ENCODE results near the gene NFKBIZ. TPM values are rescaled to one million over a fixed set of nuclear protein-coding genes. Genes with fewer than 3 reads are reported as not detected.
A peak's percentile ranks its signal among the peaks of the same experiment; 100 is the strongest.
"Not testable (repeated sequence)": the region's sequence is repeated elsewhere in the genome, so short reads cannot be mapped to it uniquely, and the experiment has no call there.

NFKBIZ gene
- total and polyA plus RNA-seq, 2 donors (not counting 3 experiments of a cell fraction or from before 2014, with no cell fraction given) = 17.5 to 28.9 TPM

GRCh38 chr3:101862416-101863165, 13.3 kb downstream of the NFKBIZ start:
- BruUV-seq (replicated peaks) = no TSS peak
- Histone ChIP-seq H3K9me3 (replicated peaks; ENCODE audit: control insufficient read depth, insufficient read depth, low read length) (no peaks in the 10 kb centered on the region), H3K36me3 (ENCODE audit: control insufficient read depth in 2 of 2, extremely low read depth in 1 of 2, insufficient read depth in 2 of 2, low read length in 2 of 2) (peaks cover 8 to 22% of the 10 kb centered on the region in 2 experiments), H3K4me2 (ENCODE audit: insufficient read depth, low read length) (no peak overlapping the region), H2AFZ (ENCODE audit: low read depth, low read length) (no peak overlapping the region), H4K20me1 (replicated peaks; ENCODE audit: control insufficient read depth, extremely low read depth, insufficient read depth, low read length) (no peaks in the 10 kb centered on the region), H3K9me1 (replicated peaks; ENCODE audit: control insufficient read depth, extremely low read depth, insufficient read depth, low read length) (no peaks in the 10 kb centered on the region), H3K4me1 (ENCODE audit: control insufficient read depth, extremely low read depth, insufficient read depth, low read length) (peaks cover 5% of the 10 kb centered on the region), H3K9ac (replicated peaks; ENCODE audit: extremely low read depth, insufficient read depth, low read length) (no peak overlapping the region), H3K27ac (ENCODE audit: insufficient read depth, low read depth, low read length) (no peak overlapping the region), H3K79me2 (ENCODE audit: control insufficient read depth, insufficient read depth, low read length) (peaks cover 3% of the 10 kb centered on the region), H3K27me3 (ENCODE audit: control insufficient read depth in 2 of 2, insufficient read depth in 2 of 2, low read length in 2 of 2) (no peaks in the 10 kb centered on the region), H3K4me3 (replicated peaks in 1 of 3; ENCODE audit: insufficient read depth in 1 of 3, low read depth in 1 of 3, low read length in 3 of 3) (no peak overlapping the region)
- dilution Hi-C loops (cut with MboI; ENCODE audit: extremely low pct_ligation_motif_present, low sequenced_read_pairs) (loop anchor here (25.0 kb wide), 1 partner anchor 300 kb away; no protein-coding TSS in a partner anchor), intact Hi-C loops (cut with micrococcal nuclease) (no loop called here)
- no peak for FAIRE-seq
- ChIA-PET CTCF (interaction anchor here (1.7 to 4.3 kb wide), 3 partner anchors 319 to 366 kb away, joined by 3 to 28 read pairs (median 8); no protein-coding TSS in a partner anchor), POLR2A (no interaction called here)
- TF ChIP-seq POLR2A (IDR thresholded peaks at IDR 0.05; ENCODE audit: low read depth, low read length) (peak; percentile 65), MYC (IDR thresholded peaks at IDR 0.05; ENCODE audit: low read depth, low read length) (no peak), POLR2AphosphoS5 (IDR thresholded peaks at IDR 0.05; ENCODE audit: insufficient read depth, low read depth, low read length) (peak; percentile 39), EZH2 (IDR thresholded peaks at IDR 0.05; ENCODE audit: borderline replicate concordance, low read depth, low read length, severe bottlenecking) (no peak), JUN (IDR thresholded peaks at IDR 0.05; ENCODE audit: borderline replicate concordance, insufficient read depth, insufficient read length, low read depth) (no peak)
- no peak for DNase-seq (ENCODE audit: low read depth, low spot score)

- POLR2A ChIA-PET = interaction anchor here (1.5 kb wide), 1 partner anchor 16 kb away, joined by 6 read pairs; the partner anchor contains the start of gene NFKBIZ
Observed at GRCh38 chr3:101864926-101865325, 15.6 kb downstream of the NFKBIZ start.

More at GRCh38 chr3:101864926-101865325, 15.6 kb downstream of the NFKBIZ start:
- FAIRE-seq; H3K27ac ChIP-seq (ENCODE audit: insufficient read depth, low read depth, low read length); BruUV-seq (replicated peaks); H3K4me3 ChIP-seq (replicated peaks in 1 of 3; ENCODE audit: insufficient read depth in 1 of 3, low read depth in 1 of 3, low read length in 3 of 3); H2AFZ ChIP-seq (ENCODE audit: low read depth, low read length); H3K9ac ChIP-seq (replicated peaks; ENCODE audit: extremely low read depth, insufficient read depth, low read length); H3K36me3 ChIP-seq (ENCODE audit: control insufficient read depth in 2 of 2, extremely low read depth in 1 of 2, insufficient read depth in 2 of 2, low read length in 2 of 2); H4K20me1 ChIP-seq (replicated peaks; ENCODE audit: control insufficient read depth, extremely low read depth, insufficient read depth, low read length); H3K27me3 ChIP-seq (ENCODE audit: control insufficient read depth in 2 of 2, insufficient read depth in 2 of 2, low read length in 2 of 2); DNase-seq (ENCODE audit: low read depth, low spot score); H3K4me2 ChIP-seq (ENCODE audit: insufficient read depth, low read length); H3K9me1 ChIP-seq (replicated peaks; ENCODE audit: control insufficient read depth, extremely low read depth, insufficient read depth, low read length); intact Hi-C loops (cut with micrococcal nuclease); H3K79me2 ChIP-seq (ENCODE audit: control insufficient read depth, insufficient read depth, low read length); H3K9me3 ChIP-seq (replicated peaks; ENCODE audit: control insufficient read depth, insufficient read depth, low read length): not testable (repeated sequence)
- dilution Hi-C loops (cut with MboI; ENCODE audit: extremely low pct_ligation_motif_present, low sequenced_read_pairs) = loop anchor here (25.0 kb wide), 1 partner anchor 297 kb away; no protein-coding TSS in a partner anchor
- peaks cover 17% of the 10 kb centered on the region for H3K4me1 ChIP-seq (ENCODE audit: control insufficient read depth, extremely low read depth, insufficient read depth, low read length)
- CTCF ChIA-PET = interaction anchor here (1.3 to 4.3 kb wide), 3 partner anchors 12 to 360 kb away, joined by 3 to 28 read pairs (median 7); no protein-coding TSS in a partner anchor
